Central memory CD8-positive, alpha-beta T cell (primary cell): Measurements from ENCODE around the gene UNG.

Experiments used
- ATAC-seq: fragments of 150-1000 bp; cut with Tn5 transposase; replicated peaks from 2 replicates; pipeline ENCODE4 v1.10.0; 2022; ENCODE audit warnings: mild to moderate bottlenecking, moderate FRiP score, moderate number of reproducible peaks; ENCODE audit not compliant: poor library complexity, severe bottlenecking; ENCODE audit errors: extremely low read depth
- DNase-seq, 2 donors: peaks; one replicate each; pipeline ENCODE4 v3.0.0; 2021; ENCODE audit warnings: low spot score in 2 of 2
- H3K27ac Mint-ChIP-seq: one replicate; pipeline ENCODE4 v1.8.0; 2022; ENCODE audit warnings: low read depth, mild to moderate bottlenecking, moderate library complexity, mixed read lengths
- H3K27me3 Mint-ChIP-seq: one replicate; pipeline ENCODE4 v1.8.0; 2022; ENCODE audit warnings: mixed read lengths
- H3K36me3 Mint-ChIP-seq: one replicate; pipeline ENCODE4 v1.8.0; 2022; ENCODE audit warnings: mild to moderate bottlenecking, moderate library complexity, mixed read lengths; ENCODE audit not compliant: insufficient read depth
- H3K4me1 Mint-ChIP-seq: one replicate; pipeline ENCODE4 v1.8.0; 2022; ENCODE audit warnings: mixed read lengths
- H3K4me3 Mint-ChIP-seq: one replicate; pipeline ENCODE4 v1.8.0; 2022; ENCODE audit warnings: mild to moderate bottlenecking, moderate library complexity, mixed read lengths
- H3K9me3 Mint-ChIP-seq: one replicate; pipeline ENCODE4 v1.8.0; 2022; ENCODE audit warnings: mixed read lengths

UNG gene

DNA sequence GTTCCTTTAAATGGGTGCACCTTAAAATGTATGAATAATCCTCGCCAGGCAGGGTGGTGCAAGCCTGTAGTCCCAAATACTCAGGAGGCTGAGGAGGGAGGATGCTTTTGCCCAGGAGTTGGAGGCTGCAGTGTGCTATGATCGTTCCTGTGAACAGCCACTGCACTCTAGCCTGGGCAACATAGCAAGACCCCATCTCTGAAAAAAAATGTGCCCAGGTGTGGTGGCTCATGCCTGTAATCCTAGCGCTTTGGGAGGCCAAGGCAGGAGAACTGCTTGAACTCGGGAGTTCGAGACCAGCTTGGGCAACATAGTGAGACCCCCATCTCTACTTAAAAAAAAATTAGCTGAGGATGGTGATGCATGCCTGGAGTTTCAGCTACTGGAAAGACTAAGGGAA is 58.6 kb downstream of the UNG start:
- ATAC-seq = no peak
- DNase-seq = no peak
- Mint-ChIP-seq H3K27me3 (no peaks in the 10 kb centered on the region), H3K4me1 (peaks cover 11% of the 10 kb centered on the region), H3K36me3 (peaks cover 3% of the 10 kb centered on the region), H3K9me3 (no peaks in the 10 kb centered on the region), H3K4me3 (peak overlapping the region; percentile 87), H3K27ac (no peak overlapping the region)

DNA sequence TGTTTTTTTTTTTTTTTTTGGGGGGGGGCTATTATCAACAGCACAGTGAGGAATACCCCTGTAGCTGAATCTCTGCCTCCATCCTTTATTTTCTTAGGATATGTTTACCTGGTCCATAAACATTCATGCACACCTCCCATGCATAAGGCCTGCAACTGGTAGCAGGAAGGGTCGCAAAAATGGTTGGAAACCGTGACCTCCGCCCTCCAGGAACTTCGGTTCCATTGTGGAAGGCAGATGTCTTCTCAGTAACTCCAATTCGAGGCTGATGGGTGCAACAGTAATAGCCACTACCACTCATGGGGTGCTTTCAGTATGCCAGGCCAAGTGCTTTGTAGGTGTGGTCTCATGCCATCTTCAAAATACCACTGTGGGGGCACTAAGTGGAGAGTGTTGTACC is 59.2 kb downstream of the UNG start:
- DNase-seq = no peak
- no peak overlapping the region for H3K27ac Mint-ChIP-seq
- no peaks in the 10 kb centered on the region for H3K27me3 Mint-ChIP-seq
- H3K36me3 Mint-ChIP-seq = peaks cover 3% of the 10 kb centered on the region
- H3K4me3 Mint-ChIP-seq = no peak overlapping the region
- ATAC-seq = no peak
- H3K4me1 Mint-ChIP-seq = peaks cover 11% of the 10 kb centered on the region
- H3K9me3 Mint-ChIP-seq = no peaks in the 10 kb centered on the region

DNA sequence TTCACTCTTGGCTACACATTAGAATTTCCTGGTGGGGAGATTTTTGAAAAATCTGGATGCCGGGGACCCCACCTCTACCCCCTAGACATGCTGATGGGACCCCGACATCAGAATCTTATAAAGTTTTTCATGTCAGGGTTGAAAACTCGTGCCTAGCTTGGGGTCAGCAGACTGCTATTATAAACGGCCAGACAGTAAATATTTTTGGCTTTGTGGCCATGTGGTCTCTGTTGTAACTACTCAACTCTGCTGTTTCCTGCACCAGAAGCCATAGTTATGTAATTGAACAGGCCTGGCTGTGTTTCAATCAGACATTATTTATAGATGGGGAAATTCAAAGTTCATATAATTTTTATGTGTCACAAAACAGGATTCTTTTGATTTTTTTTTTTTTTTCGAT is 60.6 kb downstream of the UNG start:
- Mint-ChIP-seq H3K4me1 (peaks cover 11% of the 10 kb centered on the region), H3K27ac (no peak overlapping the region), H3K4me3 (no peak overlapping the region), H3K36me3 (peaks cover 3% of the 10 kb centered on the region), H3K9me3 (no peaks in the 10 kb centered on the region), H3K27me3 (no peaks in the 10 kb centered on the region)
- DNase-seq (no peak), ATAC-seq (no peak)

DNA sequence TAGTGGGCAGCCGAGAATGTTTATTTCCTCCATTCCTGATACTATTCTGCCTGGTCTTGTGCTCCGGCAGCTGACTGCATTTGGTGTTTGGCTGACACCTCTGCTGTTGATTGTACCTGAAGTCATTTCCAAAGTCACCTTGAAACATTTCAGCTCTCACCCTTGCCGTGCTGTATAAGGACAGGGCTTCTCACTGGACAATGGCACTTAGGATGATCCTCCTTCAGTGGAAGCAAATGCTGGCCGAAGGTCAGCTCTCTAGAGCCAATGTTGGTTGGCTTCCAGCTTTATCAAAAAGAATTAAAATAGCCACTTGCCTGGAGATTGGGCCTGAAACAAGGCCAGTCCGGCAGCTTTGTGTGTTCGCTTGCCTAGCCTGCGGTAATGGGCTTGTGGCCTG is 63.0 kb downstream of the UNG start:
- peaks cover 2% of the 10 kb centered on the region for H3K4me1 Mint-ChIP-seq
- no peaks in the 10 kb centered on the region for H3K36me3 Mint-ChIP-seq
- H3K9me3 Mint-ChIP-seq = no peaks in the 10 kb centered on the region
- no peak overlapping the region for H3K27ac Mint-ChIP-seq
- no peak for DNase-seq
- ATAC-seq = no peak
- H3K4me3 Mint-ChIP-seq = no peak overlapping the region
- H3K27me3 Mint-ChIP-seq = no peaks in the 10 kb centered on the region
